Measurements from ENCODE around the gene ANO4. TPM values are rescaled to one million over a fixed set of nuclear protein-coding genes. Genes with fewer than 3 reads are reported as not detected.

ANO4 gene
- total RNA-seq, 1 donor from 2014 or later = 7.3 TPM

- peaks cover 43% of the 10 kb centered on the region for H3K27me3 Mint-ChIP-seq
- TF ChIP-seq CTCF (conservative IDR thresholded peaks at IDR 0.05) = no peak
- peaks cover 17% of the 10 kb centered on the region for H3K4me1 Mint-ChIP-seq (ENCODE audit: unreplicated experiment)
- H3K36me3 Mint-ChIP-seq = no peaks in the 10 kb centered on the region
- H3K4me3 Mint-ChIP-seq = no peak overlapping the region
- H3K27ac Mint-ChIP-seq = no peak overlapping the region
- no peaks in the 10 kb centered on the region for H3K9me3 Mint-ChIP-seq
- no peak for DNase-seq (ENCODE audit: extremely low spot score, unreplicated experiment)
These were observed 160.6 kb downstream of the ANO4 start for GRCh38 chr12:100955139-100955538.

GRCh38 chr12:100956311-100956852, 161.8 kb downstream of the ANO4 start:
- H3K9me3 Mint-ChIP-seq = no peaks in the 10 kb centered on the region
- H3K4me1 Mint-ChIP-seq (ENCODE audit: unreplicated experiment) = peaks cover 17% of the 10 kb centered on the region
- H3K36me3 Mint-ChIP-seq = no peaks in the 10 kb centered on the region
- no peak for DNase-seq (ENCODE audit: extremely low spot score, unreplicated experiment)
- H3K27me3 Mint-ChIP-seq = peaks cover 39% of the 10 kb centered on the region
- no peak overlapping the region for H3K27ac Mint-ChIP-seq
- no peak for TF ChIP-seq CTCF (conservative IDR thresholded peaks at IDR 0.05)
- H3K4me3 Mint-ChIP-seq = no peak overlapping the region

- H3K4me3 Mint-ChIP-seq = no peak overlapping the region
- peaks cover 25% of the 10 kb centered on the region for H3K27me3 Mint-ChIP-seq
- H3K9me3 Mint-ChIP-seq = no peaks in the 10 kb centered on the region
- H3K36me3 Mint-ChIP-seq = no peaks in the 10 kb centered on the region
- no peak for TF ChIP-seq CTCF (conservative IDR thresholded peaks at IDR 0.05)
- H3K27ac Mint-ChIP-seq = no peak overlapping the region
- H3K4me1 Mint-ChIP-seq (ENCODE audit: unreplicated experiment) = peaks cover 9% of the 10 kb centered on the region
- DNase-seq (ENCODE audit: extremely low spot score, unreplicated experiment) = no peak
These were observed 164.9 kb downstream of the ANO4 start for GRCh38 chr12:100959481-100959880.

- TF ChIP-seq CTCF (conservative IDR thresholded peaks at IDR 0.05) = no peak
- Mint-ChIP-seq H3K27ac (no peak overlapping the region), H3K36me3 (no peaks in the 10 kb centered on the region), H3K4me1 (ENCODE audit: unreplicated experiment) (peaks cover 9% of the 10 kb centered on the region), H3K4me3 (no peak overlapping the region), H3K9me3 (no peaks in the 10 kb centered on the region), H3K27me3 (peaks cover 24% of the 10 kb centered on the region)
- no peak for DNase-seq (ENCODE audit: extremely low spot score, unreplicated experiment)
These were observed 167.6 kb downstream of the ANO4 start for GRCh38 chr12:100962086-100962712.

GRCh38 chr12:100963381-100963780, 168.8 kb downstream of the ANO4 start:
- Mint-ChIP-seq H3K9me3 (no peaks in the 10 kb centered on the region), H3K4me1 (ENCODE audit: unreplicated experiment) (peaks cover 9% of the 10 kb centered on the region), H3K27ac (no peak overlapping the region), H3K36me3 (no peaks in the 10 kb centered on the region), H3K4me3 (no peak overlapping the region), H3K27me3 (peaks cover 21% of the 10 kb centered on the region)
- no peak for DNase-seq (ENCODE audit: extremely low spot score, unreplicated experiment)
- TF ChIP-seq CTCF (conservative IDR thresholded peaks at IDR 0.05) = no peak

Measured in type B pancreatic cell (in vitro differentiated cells).